Left forelimb (tissue), 1 donor: ENCODE measurements around the gene PRR29.
A peak's percentile ranks its signal among the peaks of the same experiment; 100 is the strongest.
"Not testable (repeated sequence)": the region's sequence is repeated elsewhere in the genome, so short reads cannot be mapped to it uniquely, and the experiment has no call there.

Experiments used
- DNase-seq: peaks from one replicate; pipeline ENCODE4 v3.0.0-alpha.2; 2018; ENCODE audit warnings: low spot score

The PRR29 gene

GRCh38 chr17:63974594-63975192 is 23.5 kb upstream of the PRR29 start:
- DNase-seq: no peak

- DNase-seq: no peak
Measured at GRCh38 chr17:63975541-63976092, 22.5 kb upstream of the PRR29 start.

GRCh38 chr17:63976702-63977101 is 21.4 kb upstream of the PRR29 start:
- no peak for DNase-seq

- no peak for DNase-seq
Measured at GRCh38 chr17:63978272-63979200, 19.6 kb upstream of the PRR29 start.

GRCh38 chr17:63982641-63983040 is 15.5 kb upstream of the PRR29 start:
- DNase-seq: not testable (repeated sequence)

- DNase-seq: no peak
Measured at GRCh38 chr17:63983320-63983719, 14.8 kb upstream of the PRR29 start.

- no peak for DNase-seq
Measured at GRCh38 chr17:63984236-63984635, 13.9 kb upstream of the PRR29 start.

GRCh38 chr17:63984651-63985386 is 13.3 kb upstream of the PRR29 start:
- no peak for DNase-seq

- DNase-seq: no peak
Measured at GRCh38 chr17:63985387-63986140, 12.6 kb upstream of the PRR29 start.

GRCh38 chr17:63986821-63987220 is 11.3 kb upstream of the PRR29 start:
- DNase-seq: no peak

- DNase-seq: no peak
Measured at GRCh38 chr17:63987221-63988126, 10.7 kb upstream of the PRR29 start.

- DNase-seq: no peak
Measured at GRCh38 chr17:63988127-63988478, 10.0 kb upstream of the PRR29 start.

- peak; percentile 73 for DNase-seq
Measured at GRCh38 chr17:63988741-63989621, 9.2 kb upstream of the PRR29 start.

- no peak for DNase-seq
Measured at GRCh38 chr17:63989622-63990345, 8.4 kb upstream of the PRR29 start.

- no peak for DNase-seq
Measured at GRCh38 chr17:63991611-63992010, 6.5 kb upstream of the PRR29 start.

GRCh38 chr17:63993368-63993985 is 4.7 kb upstream of the PRR29 start:
- DNase-seq: no peak

- DNase-seq: no peak
Measured at GRCh38 chr17:63995626-63996025, 2.5 kb upstream of the PRR29 start.

- DNase-seq: no peak
Measured at GRCh38 chr17:63996430-63997182, 1.5 kb upstream of the PRR29 start.
